ENCODE data around the gene TMEM97.
A peak's percentile ranks its signal among the peaks of the same experiment; 100 is the strongest.

Gene TMEM97

DNA sequence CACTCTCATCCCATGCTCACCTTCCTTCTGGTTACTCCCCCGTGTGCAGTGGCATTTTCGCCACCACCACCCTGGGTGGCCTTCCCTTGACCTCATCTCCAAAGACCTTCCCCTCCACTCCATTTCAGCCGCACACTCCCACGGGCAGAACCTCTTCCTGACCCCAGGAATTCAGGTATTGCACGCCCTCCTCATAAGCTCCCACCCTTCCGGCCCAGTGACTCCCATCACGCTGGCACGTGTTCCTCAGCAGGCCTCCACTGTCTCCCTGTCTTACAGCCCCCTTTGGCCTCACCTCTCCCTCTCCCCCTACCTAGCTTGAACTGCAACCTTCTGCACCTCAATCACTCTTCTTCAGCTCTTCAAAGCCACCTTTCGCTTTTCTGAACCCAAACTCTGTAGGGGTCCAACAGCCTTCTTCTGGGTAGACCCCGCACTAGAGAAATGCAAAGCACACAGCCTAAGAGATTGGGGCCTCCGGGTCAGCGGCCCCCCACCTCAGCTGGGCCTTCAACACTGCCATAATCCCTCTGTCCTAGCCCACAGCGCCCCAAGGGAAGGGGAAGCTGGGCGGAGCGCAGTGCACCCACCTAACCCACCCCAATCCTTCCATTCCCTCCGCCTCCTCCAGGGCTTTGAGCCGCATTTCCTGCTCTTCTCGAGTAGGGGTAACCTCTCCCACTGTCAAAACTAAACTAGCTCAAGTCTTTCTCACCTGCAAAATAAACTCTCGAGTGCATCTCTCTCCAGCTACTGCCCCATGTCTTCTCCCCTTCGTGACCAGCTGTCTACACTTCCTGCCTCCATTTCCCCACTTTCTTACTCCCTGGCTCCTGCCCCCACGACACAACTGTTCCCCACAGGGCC is 1.7 kb upstream of the TMEM97 start:
- DNase-seq (ENCODE audit: low spot score): no peak

DNA sequence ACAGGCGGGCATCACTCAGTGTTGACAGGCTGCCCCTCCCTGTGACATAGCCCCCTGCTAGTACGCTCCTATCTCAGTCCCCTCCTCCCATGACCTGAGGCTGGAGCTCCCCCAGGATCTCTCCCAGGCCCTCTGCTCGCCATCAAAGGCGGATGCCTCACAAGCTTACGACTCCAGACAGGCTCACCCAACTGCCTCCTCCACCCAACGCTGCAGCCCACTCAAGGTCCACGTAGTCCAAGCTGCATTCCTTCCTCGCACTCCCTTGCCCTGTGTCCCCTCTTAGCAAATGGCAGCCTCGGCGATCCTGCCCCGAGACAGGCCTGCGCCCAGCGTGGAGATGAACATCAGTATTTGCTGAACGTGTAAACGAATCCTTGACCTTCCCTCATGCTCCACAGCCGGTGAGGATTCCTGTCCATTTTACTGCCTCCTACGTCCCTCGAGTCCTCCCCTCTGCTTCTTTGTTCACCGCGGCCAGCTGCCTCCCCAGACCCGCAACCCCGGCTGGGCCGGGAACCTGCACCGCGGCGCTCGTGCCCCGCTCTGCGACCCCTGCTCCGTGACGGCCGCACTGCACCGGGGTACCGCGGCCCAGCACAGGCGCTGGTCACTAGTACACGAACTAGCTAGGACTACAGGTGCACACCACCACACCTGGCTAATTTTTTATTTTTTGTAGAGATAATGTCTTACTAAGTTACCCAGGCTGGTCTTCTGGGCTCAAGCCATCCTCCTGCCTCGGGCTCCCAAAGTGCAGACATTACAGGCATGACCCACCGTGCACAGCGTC is 838 bp upstream of the TMEM97 start:
- no peak for DNase-seq (ENCODE audit: low spot score)

DNA sequence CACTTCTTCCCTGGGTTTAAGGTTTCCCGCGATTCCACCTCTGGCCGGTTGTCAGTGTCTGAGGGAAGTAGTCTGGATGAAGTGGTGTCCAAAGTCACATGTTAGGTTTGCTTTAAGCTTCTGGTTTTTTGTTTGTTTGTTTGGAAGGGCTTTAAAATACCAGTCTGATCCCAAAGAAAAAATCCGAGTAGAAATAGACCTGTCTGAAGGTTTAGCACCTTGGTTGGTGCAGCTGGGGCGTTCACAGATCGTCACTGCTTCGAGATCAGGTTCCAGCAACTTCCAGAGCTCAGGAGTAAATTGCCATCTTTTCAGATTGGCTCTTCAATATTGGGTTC is 567 bp downstream of the TMEM97 start:
- DNase-seq (ENCODE audit: low spot score): no peak

DNA sequence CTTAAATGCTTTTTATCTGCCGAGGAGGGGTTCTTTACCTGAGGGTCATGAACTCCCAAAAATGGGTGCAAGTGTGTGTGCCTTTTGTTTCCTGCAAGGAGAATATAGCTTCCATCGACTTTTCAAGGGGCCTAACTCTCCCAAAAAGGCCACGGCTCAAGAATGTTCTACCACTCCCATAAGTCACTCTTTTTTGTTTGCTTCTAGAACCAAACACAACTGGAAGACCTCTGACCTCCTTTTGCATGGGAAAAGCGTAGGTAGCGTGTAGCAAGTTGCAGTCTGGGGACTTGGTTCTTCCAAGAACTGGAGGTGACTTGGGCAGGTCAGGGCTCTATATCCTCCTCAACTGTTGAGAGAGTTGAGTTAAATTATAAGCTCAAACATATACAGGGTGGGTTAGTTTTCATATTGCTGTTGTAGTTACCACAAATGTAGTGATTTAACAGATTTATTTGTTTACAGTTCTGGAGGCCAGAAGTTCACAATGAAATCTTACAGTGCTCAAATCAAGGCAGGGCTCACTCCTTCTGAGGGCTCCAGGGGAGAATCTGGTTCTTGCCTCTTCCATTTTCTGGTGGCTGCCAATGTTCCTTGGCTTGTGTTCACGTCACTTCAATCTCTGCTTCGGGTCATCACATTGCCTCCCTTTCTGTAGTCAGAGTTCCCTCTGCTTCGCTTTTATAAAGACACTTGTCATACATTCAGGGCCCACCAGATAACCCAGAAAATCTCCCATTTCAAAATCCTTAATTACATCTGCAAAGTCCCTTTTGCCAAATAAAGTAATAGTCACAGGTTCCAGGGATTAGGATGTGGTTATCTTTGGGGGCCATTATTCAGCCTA is 1.4 kb downstream of the TMEM97 start:
- DNase-seq (ENCODE audit: low spot score): no peak

DNA sequence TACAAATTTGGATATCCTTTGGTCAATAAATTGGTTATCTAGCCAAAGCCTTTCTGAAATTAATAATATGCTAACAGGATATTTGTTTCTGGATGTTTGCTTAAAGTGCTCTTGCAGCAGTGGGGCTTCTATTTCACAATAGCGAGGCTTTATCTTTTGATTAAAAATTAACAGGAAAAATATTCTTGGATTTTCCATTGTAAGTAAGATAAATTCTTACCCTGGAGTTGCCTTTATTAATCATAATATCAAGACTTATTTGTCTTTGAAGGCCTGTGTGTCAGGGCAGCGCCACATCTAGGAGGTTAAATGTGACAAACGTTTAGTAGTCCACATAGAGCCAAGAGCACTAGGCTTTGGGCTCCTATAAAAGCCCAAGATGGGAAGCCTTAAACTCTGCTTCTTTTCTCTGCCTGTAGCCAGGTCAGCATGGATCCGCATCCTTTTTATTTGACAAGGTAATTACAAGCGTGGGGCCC is 5.3 kb downstream of the TMEM97 start:
- DNase-seq (ENCODE audit: low spot score): no peak

DNA sequence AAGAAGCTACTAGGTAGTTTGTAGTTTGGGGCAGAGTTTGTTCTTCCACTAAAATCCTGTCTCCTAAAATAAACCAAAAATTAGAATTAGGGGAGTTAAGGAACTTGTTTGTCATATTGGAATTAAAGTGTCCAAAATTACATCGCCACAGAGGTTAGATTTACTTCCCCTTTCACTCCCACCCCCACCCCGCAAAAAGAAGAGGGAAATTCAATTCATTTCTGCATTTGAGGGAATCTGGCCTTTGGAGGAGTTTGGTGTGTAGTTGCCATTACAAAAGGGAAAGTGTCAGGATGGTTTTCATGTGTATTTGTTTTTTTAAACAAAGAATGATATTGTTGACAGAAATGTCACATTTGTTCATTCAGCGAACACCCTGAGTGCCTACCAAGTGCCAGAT is 5.8 kb downstream of the TMEM97 start:
- DNase-seq (ENCODE audit: low spot score): no peak

DNA sequence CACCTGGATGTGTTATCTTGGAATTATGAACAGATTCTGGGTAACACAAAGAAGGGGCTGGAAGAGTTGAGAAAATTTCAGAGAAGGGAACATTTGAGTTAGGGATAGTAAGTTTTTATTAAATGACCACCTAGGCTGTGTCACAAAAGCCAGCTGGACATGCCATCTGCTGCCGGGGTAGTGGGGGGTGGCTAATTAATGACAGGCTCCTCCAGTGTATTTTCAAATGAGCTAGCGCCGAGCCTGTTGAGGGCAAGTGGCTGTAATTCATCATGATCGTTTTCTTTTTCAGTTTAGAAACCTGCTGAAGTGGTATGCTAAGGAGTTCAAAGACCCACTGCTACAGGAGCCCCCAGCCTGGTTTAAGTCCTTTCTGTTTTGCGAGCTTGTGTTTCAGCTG is 6.2 kb downstream of the TMEM97 start:
- no peak for DNase-seq (ENCODE audit: low spot score)

DNA sequence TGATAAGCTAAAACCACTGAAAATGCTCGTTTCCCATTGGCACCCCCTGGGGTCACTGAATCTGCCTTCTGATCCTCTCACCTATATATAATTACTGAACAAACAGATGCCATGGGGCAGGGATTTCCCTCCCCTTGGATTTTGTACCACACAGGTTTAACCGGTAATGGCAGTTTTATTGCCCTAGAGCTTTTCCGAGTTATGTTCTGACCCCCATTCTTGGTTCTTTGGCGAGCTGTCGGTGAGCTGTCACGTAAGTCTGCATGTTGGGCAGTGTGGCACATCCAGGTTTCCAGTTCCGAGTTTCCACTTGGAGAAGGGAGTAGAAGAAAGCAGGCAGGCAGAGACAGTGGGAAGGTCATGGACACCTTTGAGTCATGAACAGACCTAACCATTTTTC is 7.1 kb downstream of the TMEM97 start:
- DNase-seq (ENCODE audit: low spot score): no peak

DNA sequence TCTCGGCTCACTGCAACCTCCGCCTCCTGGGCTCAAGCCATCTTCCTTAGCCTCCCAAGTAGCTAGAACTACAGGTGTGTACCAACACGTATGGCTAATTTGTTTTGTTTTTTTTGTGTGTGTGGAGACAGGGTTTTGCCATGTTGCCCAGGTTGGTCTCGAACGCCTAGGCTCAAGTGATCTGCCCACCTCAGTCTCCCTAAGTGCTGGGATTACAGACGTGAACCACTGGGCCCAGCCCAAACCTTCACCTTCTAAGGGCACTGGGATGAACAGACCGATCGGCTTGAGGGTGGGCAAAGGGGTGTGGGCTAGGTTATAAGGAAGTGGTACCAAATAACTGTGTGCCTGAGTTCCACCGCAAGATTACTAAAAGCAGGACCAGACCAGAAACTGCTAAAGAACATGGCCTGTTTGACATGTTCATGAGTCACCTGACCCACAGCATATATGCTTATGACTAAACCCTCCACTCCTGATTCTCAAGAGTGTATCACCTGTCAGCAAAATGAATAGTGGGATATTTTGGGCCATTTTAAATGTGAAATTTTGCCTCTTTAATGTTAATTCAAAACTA is 8.1 kb downstream of the TMEM97 start:
- DNase-seq (ENCODE audit: low spot score): no peak

DNA sequence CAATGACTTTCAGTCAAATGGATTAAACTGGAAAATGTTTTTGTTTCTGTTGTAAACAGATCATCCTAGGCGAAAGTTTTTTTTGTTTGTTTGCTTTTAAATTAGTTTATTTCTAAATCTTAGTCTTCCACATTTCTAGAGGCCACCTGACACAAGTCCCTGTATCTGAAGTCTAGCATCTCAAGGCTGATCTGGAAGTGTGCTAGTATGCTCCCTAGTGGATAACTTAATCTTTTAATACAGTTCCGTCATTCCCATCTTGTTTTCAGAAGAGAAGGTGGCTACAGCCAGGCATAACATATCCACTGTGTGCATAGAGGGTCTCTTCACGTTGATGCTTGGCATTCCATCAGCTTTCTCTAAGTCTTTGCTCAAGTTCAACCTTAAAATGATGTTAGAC is 8.7 kb downstream of the TMEM97 start:
- DNase-seq (ENCODE audit: low spot score): no peak

DNA sequence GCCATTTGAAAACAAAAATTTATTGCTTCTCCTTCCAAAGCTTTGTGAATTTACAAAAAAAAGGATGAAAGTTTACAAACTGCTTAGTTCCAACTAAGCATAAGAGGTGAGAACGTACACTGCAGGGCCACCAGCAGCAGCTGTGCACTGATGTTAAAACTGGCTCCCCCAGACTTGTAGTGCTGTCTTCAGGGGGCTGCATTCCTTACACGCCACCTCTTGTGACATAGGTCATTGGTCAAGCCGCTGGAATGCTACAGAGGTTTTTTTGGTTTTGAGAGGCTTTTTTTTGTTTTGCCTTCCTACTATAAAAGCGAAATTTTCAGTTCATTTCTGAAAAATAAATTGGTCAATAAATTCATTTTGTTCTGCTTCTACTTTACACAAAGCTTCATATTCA is 9.3 kb downstream of the TMEM97 start:
- no peak for DNase-seq (ENCODE audit: low spot score)

DNA sequence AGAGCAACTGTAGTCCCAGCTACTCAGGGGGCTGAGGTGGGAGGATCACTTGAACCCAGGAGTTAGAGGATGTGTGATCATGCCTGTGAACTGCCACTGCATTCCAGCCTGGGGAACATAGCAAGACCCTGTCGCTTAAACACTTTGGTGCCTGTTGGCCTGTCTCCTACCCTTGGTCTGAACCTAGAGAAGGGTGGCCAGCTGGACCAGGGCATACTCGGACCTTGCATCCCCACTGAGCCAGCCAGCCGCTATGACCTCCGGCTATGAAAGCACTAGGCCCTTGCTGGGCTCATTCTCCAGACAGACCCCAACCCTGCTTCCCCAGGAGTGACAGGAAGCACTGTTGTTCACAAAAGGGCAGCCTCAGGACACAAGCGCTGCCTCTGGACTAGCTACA is 11.7 kb downstream of the TMEM97 start:
- no peak for DNase-seq (ENCODE audit: low spot score)

DNA sequence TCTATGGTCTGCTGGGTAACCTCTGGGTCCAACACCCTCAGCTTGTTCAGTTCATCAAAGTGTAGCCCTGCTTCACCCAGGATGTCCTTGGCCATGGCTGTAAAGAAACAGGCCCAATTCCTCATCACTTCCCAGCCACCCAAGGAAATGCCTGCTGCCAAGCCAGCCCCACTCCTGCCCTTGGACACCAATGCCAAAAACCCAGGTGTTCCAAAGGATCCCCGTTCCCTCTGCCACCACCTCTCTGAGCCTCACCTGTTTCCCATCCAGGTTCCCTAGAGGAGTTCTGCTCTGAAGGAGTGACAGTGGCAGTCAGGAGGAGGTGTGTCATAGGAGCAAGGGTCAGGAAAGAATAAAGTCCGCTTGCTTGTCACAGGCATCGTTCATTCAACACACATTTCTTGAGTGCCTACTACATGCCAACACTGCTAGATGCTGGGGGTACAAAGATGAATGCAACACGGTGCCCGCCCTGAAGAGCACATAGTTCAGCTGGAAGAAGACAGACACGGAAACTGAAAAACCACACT is 13.0 kb downstream of the TMEM97 start:
- no peak for DNase-seq (ENCODE audit: low spot score)

DNA sequence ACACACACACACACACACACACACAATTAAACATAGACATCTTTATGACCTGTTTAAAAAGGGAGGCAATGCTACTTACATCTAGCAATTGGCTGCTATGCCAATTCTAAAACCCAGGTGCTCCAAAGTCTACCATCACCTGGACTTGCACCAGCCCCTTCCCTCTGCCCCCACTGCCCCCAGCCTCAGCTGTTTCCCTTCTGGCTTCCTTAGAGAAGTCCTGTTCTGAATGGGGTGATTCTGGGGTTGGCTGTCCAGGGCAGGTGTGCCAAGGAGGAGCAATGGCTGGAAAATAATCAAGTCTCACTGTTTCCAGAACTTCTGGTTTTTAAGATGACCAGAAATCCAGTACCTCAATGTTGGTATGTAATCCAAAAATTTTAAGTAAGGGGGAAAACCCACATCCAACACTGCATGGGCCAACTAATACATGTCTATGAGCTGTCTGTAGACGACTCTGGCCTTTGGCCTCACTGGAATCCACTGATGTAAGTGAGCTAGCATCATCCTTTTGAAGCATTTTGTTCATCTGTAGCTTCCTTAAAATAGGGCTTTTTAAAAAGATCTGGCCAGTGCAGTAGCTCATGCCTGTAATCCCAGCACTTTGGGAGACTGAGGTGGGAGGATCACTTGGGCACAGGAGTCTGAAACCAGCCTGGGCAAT is 14.2 kb downstream of the TMEM97 start:
- DNase-seq (ENCODE audit: low spot score): no peak

DNA sequence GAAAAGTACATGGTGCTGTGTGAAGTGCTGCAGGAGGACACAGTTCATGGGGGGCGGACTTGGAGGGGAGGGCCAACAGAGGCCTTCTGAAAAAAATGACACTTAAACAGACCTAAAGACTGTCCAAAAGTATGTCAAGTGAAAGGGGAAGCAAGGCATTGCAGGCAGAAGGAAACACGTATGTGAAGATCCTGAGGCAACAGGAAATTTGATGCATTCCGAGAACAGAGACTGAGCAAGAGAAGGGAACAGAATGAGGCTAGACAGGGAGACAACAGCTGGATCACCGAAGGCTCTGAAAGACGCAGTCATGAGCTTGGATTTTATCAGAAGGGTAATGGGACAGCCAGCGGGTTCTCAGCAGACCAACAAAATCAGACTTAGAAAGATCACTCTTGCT is 15.2 kb downstream of the TMEM97 start:
- no peak for DNase-seq (ENCODE audit: low spot score)

DNA sequence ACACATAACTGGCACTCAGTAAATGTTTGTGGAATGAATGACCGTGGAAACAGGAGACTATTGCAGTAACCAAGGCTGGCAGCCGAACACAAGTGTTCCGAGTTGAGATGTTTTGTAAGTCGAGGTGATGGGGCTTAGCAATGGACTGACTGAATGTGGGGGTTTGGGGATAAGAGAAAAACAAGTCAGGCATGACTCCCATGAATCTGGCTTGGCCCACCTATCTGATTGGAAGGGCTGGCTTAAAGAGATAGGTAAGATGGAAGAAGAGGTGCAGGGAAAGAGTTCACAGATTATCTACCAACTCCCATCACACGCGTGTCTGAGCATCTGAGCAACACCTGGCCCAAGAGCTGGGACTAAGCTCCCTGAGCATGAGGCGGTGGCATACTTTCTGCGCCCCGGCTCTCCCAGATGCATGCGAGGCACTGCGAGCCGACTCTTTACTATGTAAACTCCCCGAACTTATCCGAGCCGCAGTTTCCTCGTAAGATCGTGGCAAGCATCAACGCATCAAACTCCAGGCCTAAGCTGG is 15.7 kb downstream of the TMEM97 start:
- DNase-seq (ENCODE audit: low spot score): no peak

DNA sequence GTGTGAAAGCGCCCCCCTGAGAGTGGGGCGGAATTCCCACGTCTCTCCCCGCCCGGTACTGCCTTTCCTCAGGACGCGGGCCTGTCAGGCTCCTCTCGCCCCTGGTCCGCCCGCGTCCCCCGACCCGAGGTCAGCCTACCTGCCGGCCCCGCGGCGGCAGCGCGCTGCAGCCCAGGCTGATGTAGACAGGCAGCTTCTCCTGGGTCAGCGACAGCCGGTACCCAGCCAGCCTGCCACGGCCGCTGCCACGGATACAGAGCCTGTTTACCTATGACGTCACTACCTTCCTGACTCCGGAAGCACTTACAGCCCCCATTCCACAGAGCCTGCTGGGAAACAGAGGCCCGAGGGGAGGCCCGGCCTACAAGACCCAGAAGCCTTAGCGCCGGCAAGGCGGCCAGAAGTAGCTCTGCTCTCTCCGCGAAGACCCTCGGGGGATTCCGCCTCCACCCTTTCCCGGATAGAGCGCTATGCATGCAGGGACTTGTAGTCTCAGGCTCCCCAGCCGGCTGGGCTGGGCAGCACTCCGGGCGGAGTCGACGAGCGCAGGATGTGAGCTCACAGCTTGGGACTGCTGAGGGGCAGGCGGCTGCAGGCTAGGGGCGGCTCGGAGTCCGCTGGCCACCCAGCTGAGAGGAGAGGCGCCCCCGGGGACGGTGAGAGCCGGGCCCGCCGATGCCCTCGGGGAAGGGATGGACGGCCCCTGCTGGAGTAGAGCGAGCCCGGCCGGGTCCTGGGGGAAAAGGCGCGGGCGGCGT is 16.4 kb downstream of the TMEM97 start, which contains the start of the genes IFT20 and TNFAIP1:
Gene IFT20, minus strand, starts transcription at position 272 of the 758 bp plus-strand sequence. CDS start 3,487 bp downstream, outside the sequence.
Gene TNFAIP1, plus strand, starts transcription at position 561 of the 758 bp plus-strand sequence. CDS start 3,761 bp downstream, outside the sequence.
- DNase-seq (ENCODE audit: low spot score): peak; percentile 99

DNA sequence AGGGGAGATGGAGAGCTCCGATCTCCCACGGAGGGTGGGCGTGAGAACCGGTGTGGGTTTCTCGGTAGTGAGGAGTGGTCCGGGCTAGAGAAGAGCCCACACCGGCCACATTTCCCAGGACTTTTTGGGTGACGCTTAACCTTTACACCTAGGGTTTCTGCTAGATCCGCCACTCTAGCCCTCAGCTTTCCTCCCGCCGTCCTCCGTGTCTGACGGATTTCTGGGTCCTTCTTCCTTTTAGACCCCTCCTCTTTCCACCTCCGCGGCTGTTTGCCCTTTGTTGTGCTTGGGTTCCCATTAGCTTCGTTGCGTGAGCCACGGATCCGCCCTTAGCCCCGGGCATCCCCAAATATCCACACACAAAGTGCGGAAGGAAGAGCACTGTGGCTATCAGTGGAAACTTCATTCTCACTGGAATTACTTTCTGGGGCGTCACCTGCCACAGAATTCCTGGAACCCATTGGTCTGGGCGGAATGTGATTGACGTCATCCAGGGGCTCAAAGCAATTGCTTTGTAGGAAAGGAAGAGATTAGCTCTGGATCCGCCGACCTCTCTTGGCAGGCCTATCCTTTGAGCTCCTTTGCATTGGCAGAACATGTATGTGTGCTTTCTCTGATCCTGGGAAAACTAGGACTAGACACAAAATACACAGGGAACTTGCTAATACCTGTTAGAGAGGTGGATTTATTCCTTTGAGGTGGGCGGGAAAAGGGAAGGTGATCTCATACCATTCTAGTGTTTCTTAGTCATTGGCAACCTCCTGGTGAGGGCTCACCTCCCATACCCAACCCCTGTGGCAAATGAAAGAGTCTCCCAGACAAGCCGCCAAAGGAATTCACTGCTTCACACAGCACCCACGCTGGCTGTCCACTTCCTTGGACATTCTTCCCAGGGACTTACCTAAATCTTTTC is 17.2 kb downstream of the TMEM97 start:
- DNase-seq (ENCODE audit: low spot score): peak; percentile 31

Measured in hematopoietic multipotent progenitor cell treated with erythropoietin and hydrocortisone succinate and interleukin-3 and kit ligand, for 15 days (in vitro differentiated cells).